GM18951 (cell line): ENCODE data around the gene NTN1.

ENCODE experiments used
- POLR2A ChIP-seq: IDR thresholded peaks from 4 replicates; pipeline ENCODE4 v1.6.1; 2011; ENCODE audit warnings: mild to moderate bottlenecking; ENCODE audit not compliant: insufficient read length, insufficient read depth; ENCODE audit errors: extremely low read depth
- in situ Hi-C: fragments of 300-500 bp; cut with MboI; formaldehyde crosslinking; loops from one replicate; pipeline ENCODE4 v1.12.0; 2022; ENCODE audit warnings: low sequenced_read_pairs, mixed read lengths, inconsistent platforms; ENCODE audit not compliant: unreplicated experiment

The NTN1 gene

GRCh38 chr17:9057310-9057709, 36.0 kb downstream of the NTN1 start:
- in situ Hi-C loops, result no loop called here

DNA sequence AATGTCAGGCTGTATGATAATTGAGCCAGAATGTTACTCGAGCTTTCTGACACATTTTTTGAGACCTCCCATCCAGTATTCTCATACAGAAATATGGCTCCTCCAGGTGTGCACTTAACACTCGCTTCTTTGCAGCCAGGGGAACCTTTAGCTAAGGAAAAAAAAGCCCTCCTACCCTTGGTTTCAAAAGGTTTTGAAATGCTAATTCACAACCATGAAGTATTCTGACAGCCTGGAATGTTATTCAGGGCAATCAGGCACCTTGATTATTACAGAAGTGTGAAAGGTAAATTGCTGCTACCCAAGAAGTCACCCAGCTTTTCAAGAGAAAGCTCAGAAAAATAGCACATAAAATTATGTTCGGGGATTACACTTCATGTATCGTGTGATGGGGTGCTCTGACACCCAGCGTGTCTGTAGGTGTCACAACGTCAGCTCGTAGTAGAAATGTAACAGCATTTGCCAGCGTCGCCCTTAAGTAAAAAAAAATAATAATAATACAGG, 41.1 kb downstream of the NTN1 start:
- TF ChIP-seq POLR2A, result no peak
- in situ Hi-C loops, result no loop called here

More at GRCh38 chr17:9057310-9057709, 36.0 kb downstream of the NTN1 start:
- TF ChIP-seq POLR2A, result no peak

- TF ChIP-seq POLR2A, result no peak
- in situ Hi-C loops, result no loop called here
Observed at GRCh38 chr17:9064311-9064834, 43.1 kb downstream of the NTN1 start.

- in situ Hi-C loops, result no loop called here
- no peak for TF ChIP-seq POLR2A
Observed at GRCh38 chr17:9071016-9071415, 49.7 kb downstream of the NTN1 start.

GRCh38 chr17:9071811-9072498, 50.6 kb downstream of the NTN1 start:
- no peak for TF ChIP-seq POLR2A
- in situ Hi-C loops, result no loop called here

DNA sequence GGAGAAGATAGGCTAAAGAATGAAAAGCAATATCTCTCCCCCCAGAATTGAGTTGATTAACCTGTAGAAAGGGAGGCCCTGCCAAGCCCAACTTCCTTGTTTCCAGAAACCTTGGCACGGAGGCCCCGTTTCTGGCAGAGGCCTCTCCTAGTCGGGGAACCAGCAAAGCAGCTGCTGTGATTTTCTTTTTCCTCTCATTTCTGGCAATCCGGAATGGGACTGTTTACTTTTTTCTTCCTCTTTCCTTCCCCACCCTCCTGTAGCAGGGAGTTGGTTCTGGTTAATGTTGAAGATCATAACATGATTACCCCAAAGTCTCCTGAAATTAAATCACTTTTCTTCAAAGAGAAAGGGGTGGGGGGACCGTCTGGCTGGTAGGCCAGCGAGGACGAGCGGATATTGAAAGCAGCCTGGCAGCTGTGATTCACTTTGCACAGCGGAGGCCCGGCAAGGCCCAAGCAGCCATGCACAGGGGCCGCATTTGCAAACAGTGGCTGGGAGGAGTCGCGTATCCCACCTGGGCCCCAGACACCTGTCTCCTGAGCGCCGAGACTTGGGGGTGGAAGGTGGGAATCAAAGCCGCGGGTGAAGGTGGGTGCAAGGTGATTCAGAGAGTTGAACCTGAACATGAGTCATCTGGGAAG, 51.5 kb downstream of the NTN1 start:
- in situ Hi-C loops, result no loop called here
- no peak for TF ChIP-seq POLR2A

DNA sequence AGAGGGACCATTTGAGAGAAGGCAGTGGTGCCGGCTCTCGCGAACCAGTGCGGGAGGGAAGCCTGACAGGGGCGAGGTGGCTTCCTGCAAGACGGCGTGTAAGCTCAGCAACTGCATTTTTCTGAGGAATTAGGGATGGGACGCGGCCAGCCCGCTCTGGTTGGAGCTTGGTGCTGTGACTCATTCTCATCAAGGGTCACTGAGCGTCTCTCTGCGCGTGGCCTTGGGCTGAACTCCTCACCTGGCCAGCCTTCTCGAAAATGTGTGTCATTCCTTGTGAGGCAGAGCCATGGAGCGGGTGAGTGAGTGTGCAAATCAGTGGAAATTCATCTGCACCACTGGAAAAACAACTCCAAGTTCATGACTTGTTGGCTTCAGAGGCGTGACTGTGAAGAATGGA, 52.8 kb downstream of the NTN1 start:
- no peak for TF ChIP-seq POLR2A
- in situ Hi-C loops, result no loop called here

DNA sequence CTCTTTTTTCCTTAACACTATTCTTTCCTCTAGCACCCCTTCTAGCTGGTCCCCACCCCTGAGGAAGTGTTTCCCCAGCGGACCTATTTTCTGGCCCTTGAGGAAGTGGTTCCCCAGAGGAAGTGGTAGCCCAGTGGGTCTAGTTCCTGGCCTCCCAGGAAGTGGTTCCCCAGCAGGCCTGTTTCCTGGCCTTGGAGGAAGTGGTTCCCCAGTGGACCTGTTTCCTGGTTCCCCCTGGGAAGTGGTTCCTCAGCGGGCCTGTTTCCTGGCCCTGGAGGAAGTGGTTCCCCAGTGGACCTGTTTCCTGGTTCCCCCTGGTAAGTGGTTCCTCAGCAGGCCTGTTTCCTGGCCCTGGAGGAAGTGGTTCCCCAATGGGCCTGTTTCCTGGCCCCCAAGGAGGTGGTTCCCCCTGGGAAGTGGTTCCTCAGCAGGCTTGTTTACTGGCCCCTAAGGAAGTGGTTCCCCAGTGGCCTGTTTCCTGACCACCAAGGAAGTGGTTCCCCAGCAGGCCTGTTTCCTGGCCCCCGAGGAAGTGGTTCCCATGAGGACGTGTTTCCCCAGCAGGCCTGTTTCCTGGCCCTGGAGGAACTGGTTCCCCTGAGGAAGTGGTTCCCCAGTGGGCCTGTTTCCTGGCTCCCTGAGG, 58.3 kb downstream of the NTN1 start:
- TF ChIP-seq POLR2A, result no peak

GRCh38 chr17:9080296-9080914, 59.1 kb downstream of the NTN1 start:
- no peak for TF ChIP-seq POLR2A
- in situ Hi-C loops, result no loop called here

More for the DNA sequence above, 58.3 kb downstream of the NTN1 start:
- in situ Hi-C loops, result no loop called here

GRCh38 chr17:9080983-9081382, 59.7 kb downstream of the NTN1 start:
- in situ Hi-C loops, result no loop called here
- no peak for TF ChIP-seq POLR2A

- in situ Hi-C loops, result no loop called here
- no peak for TF ChIP-seq POLR2A
Observed at GRCh38 chr17:9086577-9086976, 65.3 kb downstream of the NTN1 start.

DNA sequence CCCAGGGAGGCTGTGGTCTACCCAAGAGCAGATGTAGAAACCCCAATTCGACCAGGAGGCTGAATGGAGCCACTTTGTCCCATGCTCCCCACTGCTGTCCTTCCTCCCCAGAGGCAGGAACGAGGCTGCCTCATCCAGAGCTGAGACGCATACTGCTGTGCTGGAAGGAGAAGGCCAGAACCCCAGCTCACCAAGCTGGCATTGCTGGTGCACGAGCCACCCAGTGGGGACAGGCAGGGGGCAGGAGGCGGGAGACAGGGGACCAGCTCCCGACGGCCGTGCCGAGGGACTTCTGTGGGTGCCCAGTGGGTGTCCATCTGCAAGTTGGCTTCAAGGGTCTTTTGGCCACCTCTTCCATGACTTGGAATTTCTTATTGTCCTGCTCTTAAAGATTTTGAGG, 66.6 kb downstream of the NTN1 start:
- no peak for TF ChIP-seq POLR2A
- in situ Hi-C loops, result no loop called here

DNA sequence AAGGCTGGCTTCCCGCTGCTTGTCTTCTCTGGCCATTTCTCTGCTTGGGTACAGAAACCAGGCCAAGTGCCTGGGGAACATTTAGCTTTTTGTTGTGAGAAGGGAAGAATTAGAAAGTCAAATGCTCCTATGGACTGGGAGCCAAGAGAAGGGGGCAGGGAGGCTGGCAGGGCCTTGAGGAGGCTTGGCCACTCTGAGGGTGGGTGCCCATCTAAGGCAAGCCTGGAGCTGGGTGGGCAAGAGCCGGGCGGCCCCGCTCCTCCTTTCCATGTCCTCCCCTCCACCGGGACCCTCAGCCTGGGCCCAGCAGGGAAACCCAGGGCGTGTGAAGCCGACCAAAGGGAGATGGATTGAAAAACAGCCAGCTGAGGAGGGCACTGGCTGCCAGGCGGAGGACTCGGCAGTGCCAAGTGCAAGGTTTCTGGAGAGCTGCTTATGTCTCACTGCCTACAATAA, 69.4 kb downstream of the NTN1 start:
- no peak for TF ChIP-seq POLR2A
- in situ Hi-C loops, result no loop called here
